GM23338 (cell line): ENCODE measurements around the gene ZNF578.
"Not testable (repeated sequence)": the region's sequence is repeated elsewhere in the genome, so short reads cannot be mapped to it uniquely, and the experiment has no call there.

ENCODE experiments used
- CREB1 ChIP-seq: fragments of 250-450 bp; sonication (Bioruptor Pico); IDR thresholded peaks from 2 replicates; pipeline ENCODE4 v1.5.0; 2020; ENCODE audit warnings: low read depth, mild to moderate bottlenecking, moderate library complexity
- CTCF ChIP-seq, 2 experiments: fragments of 200-600 bp in 1 of 2; sonication (generic) in 1 of 2; conservative IDR thresholded peaks; 2 replicates each; pipeline versions ENCODE4 v1.5.1 to v1.6.1; 2016 to 2017; ENCODE audit warnings: antibody characterized with exemption in 2 of 2, low read depth in 2 of 2, mild to moderate bottlenecking in 2 of 2, moderate library complexity in 1 of 2
- EZH2 ChIP-seq: fragments of 200-600 bp; sonication (generic); IDR thresholded peaks from one replicate; pipeline ENCODE4 v1.8.0; 2017; ENCODE audit warnings: antibody characterized with exemption, mild to moderate bottlenecking, low read depth; ENCODE audit not compliant: unreplicated experiment
- EZH2phosphoT487 ChIP-seq: fragments of 200-600 bp; sonication (generic); IDR thresholded peaks from one replicate; pipeline ENCODE4 v1.8.1; 2018; ENCODE audit warnings: antibody characterized with exemption; ENCODE audit not compliant: unreplicated experiment
- JUNB ChIP-seq: IDR thresholded peaks from one replicate; pipeline ENCODE4 v1.6.1; 2016; ENCODE audit warnings: antibody characterized with exemption; ENCODE audit not compliant: unreplicated experiment
- POLR2AphosphoS5 ChIP-seq: IDR thresholded peaks from 2 replicates; pipeline ENCODE4 v1.6.1; 2016; ENCODE audit warnings: antibody characterized with exemption, low read depth
- ZNF331 ChIP-seq: fragments of 250-450 bp; sonication (Bioruptor Pico); IDR thresholded peaks from 2 replicates; pipeline ENCODE4 v1.5.0; 2020; ENCODE audit warnings: low read depth, mild to moderate bottlenecking, moderate library complexity

DNA sequence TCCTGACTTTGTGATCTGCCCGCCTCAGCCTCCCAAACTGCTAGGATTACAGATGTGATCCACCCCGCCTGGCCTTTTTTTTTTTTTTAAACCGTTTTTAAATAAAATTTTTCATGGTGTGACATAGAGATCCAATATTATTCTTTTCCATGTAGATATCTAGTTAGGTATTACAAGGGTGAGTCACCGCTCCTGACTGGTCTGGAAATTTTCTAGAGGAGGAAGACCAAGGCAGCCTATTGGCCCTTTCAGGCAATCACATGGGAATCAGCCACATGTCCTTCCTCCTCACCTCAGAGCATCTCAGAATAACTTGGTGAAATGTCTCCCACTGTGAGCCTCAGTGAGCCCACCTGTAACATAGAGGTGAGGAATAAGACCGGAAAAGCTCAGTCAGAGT is 87.8 kb downstream of the ZNF578 start:
- not testable (repeated sequence) for TF ChIP-seq CTCF (conservative IDR thresholded peaks at IDR 0.05; ENCODE audit: low read depth in 2 of 2); POLR2AphosphoS5; EZH2; EZH2phosphoT487; JUNB; CREB1 (CRISPR knock-in tag); ZNF331 (CRISPR knock-in tag)
